ENCODE results near the gene NGB.
"Not testable (repeated sequence)": the region's sequence is repeated elsewhere in the genome, so short reads cannot be mapped to it uniquely, and the experiment has no call there.

NGB gene

DNA sequence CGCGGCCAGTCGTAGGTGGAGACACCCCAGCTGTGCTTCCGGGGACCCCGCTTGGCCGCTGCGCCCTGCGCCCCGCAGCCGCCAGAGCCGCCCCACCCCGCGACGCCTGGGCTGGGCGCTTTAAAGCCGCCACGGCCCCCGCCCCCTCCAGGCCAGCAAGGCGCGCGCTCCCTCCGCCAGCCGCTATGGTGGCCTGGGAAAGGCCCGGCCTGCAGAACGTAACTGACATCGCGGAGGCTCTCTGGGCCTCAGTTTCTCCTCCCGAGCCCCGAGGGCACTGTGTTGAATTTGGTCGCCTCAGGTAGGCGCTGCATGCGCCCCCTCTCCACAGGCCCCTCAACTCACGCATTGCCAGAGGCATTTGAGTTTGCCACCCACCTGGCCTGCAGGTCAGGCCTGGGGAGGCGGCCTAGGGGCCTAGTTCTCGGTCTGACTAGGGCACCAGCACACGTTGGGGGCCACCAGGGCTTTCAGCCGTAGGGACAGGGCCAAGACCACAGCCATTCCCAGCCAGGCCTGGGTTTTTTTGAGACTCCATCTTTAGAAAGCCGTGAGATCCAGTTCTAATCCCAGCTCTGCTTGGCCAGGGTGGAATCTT is at the start of gene NGB:
Gene NGB (minus strand): TSS at position 94 of the 598 bp plus-strand sequence. CDS start 269 bp downstream, outside the sequence.
- DNase-seq (ENCODE audit: low spot score), result no peak

- peak; percentile 98 for DNase-seq (ENCODE audit: low spot score)
Observed at GRCh38 chr14:77320238-77320935, 49.4 kb upstream of the NGB start, which contains the start of gene POMT2. Gene POMT2 (minus strand): TSS chr14:77320883. CDS start chr14:77320681, 202 bp downstream.

- DNase-seq (ENCODE audit: low spot score), result no peak
Observed at GRCh38 chr14:77319422-77319821, 48.4 kb upstream of the NGB start.

DNA sequence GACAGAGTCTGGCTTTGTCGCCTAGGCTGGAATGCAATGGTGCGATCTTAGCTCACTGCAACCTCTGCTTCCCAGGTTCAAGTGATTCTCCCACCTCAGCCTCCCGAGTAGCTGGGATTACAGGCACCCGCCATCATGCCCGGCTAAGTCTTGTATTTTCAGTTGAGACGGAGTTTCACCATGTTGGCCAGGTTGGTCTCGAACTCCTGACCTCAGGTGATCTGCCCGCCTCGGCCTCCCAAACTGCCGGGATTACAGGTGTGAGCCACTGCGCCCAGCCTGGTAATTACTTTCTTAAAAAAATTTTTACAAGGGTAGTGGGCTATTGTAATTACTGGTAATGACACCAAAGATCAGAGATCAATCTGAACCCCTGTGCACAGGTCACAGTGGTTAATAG is 47.8 kb upstream of the NGB start:
- not testable (repeated sequence) for DNase-seq (ENCODE audit: low spot score)

- DNase-seq (ENCODE audit: low spot score), result no peak
Observed at GRCh38 chr14:77318006-77318553, 47.1 kb upstream of the NGB start.

DNA sequence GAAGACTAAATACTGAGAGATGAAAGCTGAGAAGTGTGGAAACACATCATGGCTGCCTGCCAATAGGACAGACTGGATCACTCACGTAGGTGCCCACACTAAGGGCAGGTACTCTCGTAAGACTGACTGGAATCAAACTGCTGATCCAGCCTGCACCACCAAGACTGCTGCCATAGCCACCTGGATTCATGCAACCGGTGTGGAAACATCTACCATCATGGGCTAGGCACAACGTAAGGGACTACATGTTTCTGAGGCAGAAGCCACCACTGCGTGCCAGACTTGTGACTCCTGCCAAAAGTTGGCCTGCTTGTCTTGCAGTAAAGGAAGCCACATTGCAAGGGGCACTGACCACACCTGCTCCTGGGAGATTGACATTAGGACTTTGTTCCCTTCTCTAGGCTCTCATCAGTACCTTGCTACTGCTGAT is 45.9 kb upstream of the NGB start:
- DNase-seq (ENCODE audit: low spot score), result no peak

- DNase-seq (ENCODE audit: low spot score), result no peak
Observed at GRCh38 chr14:77316195-77316505, 45.1 kb upstream of the NGB start.

DNA sequence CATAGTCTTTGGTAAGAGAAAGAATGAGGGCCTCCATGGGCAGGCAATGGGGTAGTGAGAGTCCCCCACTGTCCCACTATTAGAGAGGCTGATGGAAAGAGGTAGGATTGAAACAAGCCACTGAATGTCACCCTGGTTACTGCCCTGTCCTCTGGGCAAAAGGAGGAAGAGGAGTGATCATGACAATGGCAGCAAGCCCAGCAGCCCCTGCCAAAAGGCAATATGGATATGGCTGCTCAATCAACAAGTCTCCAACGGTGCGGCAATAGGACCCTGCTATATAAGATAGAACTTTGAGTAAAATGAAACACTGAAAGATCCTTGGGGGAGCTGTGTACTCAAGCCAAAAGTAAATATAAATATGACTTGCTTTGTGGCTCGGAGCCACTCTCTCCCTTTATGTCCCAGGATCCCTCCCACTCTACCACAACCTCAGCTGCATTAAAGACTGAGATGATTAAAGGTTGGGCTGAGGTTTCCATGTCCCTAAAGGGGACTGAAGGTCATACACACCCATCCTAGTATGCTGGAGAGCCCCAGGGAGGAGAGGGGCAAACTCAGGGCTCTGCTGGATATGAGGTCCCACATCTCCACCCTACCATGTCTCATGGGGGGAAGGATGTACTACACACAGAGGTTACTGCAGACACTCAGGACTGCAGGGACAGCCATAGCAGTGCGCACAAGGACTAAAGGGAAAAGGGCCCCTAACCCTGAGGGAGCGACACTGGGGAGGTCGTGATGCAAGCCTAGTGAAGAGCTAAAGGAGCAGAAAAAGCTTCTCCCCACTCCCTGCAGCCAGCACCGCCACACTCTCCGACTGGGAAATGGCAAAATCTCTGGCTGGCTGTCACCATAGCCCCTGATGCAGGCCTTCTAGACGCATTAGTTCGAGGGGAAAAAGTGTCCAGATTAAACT is 43.8 kb upstream of the NGB start:
- no peak for DNase-seq (ENCODE audit: low spot score)

- no peak for DNase-seq (ENCODE audit: low spot score)
Observed at GRCh38 chr14:77314043-77314442, 43.0 kb upstream of the NGB start.

DNA sequence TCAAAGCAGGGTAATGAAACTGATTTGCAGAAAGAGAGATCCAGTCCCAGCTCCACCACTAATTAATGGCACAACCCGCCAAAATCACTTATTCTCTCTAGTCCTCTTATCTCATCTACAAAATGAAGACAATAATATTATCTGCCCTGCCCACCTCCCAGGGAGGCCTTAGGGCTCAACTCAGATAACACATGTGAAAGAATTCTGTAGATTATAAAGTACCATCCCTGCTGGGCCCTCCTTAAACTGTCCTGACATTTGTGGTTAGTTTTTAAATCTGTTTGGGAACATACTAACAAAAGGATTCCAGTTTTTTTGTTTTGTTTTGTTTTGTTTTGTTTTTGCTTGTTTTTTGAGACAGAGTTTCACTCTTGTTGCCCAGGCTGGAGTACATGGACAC is 42.4 kb upstream of the NGB start:
- DNase-seq (ENCODE audit: low spot score), result no peak

DNA sequence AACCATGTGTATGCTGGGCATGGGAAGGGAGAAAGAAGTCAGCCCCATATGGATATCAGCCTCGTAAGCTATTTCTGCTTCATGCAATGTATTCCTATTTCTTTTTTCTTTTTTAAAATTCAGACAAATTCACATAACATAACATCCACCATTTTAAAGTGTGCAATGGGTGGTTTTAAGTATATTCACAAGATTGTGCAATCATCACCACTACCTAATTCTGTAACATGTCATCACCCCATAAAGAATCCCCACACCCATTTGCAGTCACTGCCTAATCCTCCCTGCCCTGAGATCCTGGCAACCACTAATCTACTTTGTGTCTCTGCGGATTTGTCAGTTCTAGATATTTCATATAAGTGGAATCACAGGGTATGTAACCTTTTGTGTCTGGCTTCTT is 40.2 kb upstream of the NGB start:
- DNase-seq (ENCODE audit: low spot score), result no peak

DNA sequence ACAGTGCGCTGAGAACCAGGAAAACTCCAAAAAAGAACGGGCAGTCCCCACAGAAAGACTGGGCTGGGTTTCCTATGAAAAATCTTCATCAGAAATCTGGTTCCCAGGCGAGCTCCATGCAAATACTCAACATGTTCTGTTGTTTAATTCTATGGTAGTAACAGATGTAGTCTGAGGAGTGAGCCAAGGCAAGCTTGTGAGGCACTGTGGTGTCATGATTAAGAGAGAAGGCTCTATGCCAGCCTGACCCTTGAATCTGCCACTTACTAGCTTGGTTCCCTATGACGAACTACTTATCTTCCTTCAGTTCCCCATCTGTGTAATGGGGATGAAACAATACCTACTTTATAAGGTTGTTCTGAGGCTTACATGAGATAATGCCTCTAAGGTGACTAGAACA is 39.0 kb upstream of the NGB start:
- no peak for DNase-seq (ENCODE audit: low spot score)

- DNase-seq (ENCODE audit: low spot score), result no peak
Observed at GRCh38 chr14:77309131-77309530, 38.1 kb upstream of the NGB start.

- no peak for DNase-seq (ENCODE audit: low spot score)
Observed at GRCh38 chr14:77306851-77307496, 36.0 kb upstream of the NGB start.

DNA sequence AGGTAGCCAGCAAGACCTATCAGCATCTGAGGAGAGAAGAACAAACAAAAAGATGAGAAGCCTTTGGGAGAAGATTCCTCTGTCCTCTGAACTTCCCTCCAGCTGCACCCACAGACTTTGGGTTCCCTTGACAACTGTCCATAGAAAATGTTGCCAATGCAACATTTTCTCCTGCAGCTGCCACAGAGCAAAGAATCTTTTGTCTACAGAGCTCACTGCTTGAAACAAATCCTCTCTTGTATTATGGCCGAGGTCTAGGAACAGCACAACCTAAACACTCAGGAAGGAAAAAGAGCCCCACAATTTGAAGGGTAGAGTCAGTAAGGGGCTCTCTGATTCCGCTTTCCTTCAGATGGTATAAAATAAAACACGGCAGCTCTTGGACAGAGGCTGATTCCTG is 35.4 kb upstream of the NGB start:
- DNase-seq (ENCODE audit: low spot score), result no peak

DNA sequence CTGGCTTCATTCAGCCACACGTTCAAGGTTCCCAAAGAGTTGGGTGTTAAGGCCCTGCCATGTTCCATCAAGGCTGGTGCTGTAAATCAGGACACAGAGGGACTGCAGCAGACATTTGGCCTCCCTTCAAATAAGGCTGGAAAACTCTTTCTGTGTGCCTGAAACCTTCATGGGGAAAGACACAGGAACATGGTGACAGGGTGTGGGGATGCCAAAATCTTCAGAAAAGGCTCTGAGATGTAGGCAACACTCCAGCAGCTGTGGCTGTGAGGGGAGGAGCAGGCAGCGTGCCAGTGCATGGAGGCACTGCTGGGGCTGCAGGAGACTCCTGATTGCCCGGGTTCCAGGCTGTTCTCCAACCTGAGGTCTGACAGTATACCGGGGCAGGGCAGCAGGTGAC is 34.7 kb upstream of the NGB start:
- no peak for DNase-seq (ENCODE audit: low spot score)

DNA sequence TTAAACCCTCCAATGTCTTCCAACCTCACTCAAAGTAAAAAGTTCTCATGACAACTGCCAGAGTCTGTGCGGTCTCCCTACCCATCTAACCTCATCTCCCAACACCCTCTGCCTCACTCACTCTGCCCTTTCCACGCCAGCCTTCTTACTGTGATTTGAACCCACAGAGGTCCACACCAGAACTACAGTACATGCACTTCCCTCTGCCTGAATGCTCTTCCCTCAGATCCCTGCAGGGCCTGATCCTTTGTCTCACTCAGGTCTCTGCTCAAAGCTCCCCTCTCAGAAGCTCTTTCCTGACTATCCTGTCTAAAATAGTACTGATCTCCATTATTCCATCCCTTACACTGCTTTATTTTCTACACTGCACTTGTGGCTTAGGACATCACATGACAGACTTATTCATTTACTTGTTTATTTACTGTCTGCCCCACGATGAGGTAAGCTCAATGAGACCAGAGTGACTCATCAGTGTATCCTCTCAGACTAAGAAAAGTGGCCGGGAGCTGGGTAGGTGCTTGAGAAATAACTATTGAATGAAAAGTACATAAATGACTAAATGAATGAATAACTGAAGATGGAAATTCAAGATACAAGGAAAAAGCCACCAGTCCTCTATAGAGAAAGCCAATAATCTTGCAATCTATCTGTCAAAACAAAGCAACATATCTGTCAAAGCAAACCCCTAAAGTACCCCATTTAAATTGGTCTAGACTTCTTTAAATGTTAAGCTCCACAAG is 32.6 kb upstream of the NGB start:
- DNase-seq (ENCODE audit: low spot score), result no peak

GRCh38 chr14:77302926-77303325 is 31.9 kb upstream of the NGB start:
- DNase-seq (ENCODE audit: low spot score), result no peak

DNA sequence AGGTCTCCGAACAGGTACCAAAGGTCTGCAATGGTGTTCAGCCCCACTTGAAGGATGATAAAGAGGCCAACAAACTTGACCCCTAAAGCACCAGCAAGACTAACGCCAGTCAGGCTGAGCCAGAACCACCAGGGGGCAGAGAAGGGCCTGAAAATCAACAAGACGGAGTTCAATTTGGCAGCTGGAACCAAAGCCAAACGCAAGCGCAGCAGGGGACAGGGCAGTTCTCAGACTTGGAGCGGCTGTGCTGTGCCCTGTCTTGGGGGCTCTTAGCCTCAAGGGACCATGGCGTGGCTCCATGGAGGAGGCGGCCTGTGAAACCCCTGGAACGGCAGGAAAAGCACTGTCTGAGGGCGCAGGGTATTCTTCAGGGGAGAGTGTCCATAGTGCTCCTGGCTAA is 30.1 kb upstream of the NGB start:
- DNase-seq (ENCODE audit: low spot score), result peak; percentile 80

GRCh38 chr14:77299771-77300170 is 28.8 kb upstream of the NGB start:
- DNase-seq (ENCODE audit: low spot score), result no peak

DNA sequence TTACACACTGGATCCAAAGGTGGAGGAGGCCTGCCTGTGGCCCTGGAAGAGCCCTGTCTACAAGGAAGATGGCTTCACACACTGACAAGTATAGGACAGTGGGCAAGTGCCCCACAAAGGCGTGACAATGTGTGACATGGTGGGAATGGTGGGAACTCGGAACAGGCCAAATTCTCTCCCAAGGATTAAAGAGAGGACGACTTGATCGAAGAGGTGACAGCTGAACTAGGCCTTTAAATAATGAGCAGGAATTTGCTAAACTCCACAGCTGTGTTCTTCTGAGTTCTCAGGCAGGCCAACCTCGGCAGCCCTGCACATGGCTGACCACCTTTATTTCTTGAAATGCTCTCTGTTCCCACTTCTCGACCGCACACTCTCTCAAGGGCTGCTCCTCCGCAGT is 25.9 kb upstream of the NGB start:
- no peak for DNase-seq (ENCODE audit: low spot score)

Measured in ecto neural progenitor cell (in vitro differentiated cells).